Liver (tissue), 9 donors: ENCODE results near the gene PIK3R5. TPM values are rescaled to one million over a fixed set of nuclear protein-coding genes. Genes with fewer than 3 reads are reported as not detected.

Experiments
- DNase-seq: peaks from one replicate; pipeline ENCODE4 v3.0.0-alpha.2; 2017; ENCODE audit warnings: low spot score
- H3K27ac ChIP-seq, 2 donors: one replicate each; pipeline ENCODE4 v1.7.0; 2013; ENCODE audit warnings: inconsistent platforms in 2 of 2, low read length in 2 of 2, control low read depth in 1 of 2, low read depth in 1 of 2, mild to moderate bottlenecking in 1 of 2
- H3K27me3 ChIP-seq, 4 donors: one replicate each; pipeline versions ENCODE4 v1.6.1 to v1.7.0; 2013; ENCODE audit warnings: low read length in 3 of 4, inconsistent platforms in 1 of 4, mild to moderate bottlenecking in 1 of 4, moderate library complexity in 1 of 4; ENCODE audit not compliant: control insufficient read depth in 4 of 4, insufficient read depth in 4 of 4
- H3K36me3 ChIP-seq, 4 donors: one replicate each; pipeline versions ENCODE4 v1.6.1 to v1.7.0; 2013; ENCODE audit warnings: low read length in 3 of 4, mild to moderate bottlenecking in 3 of 4, low read depth in 1 of 4, moderate library complexity in 1 of 4; ENCODE audit not compliant: control insufficient read depth in 4 of 4, insufficient read depth in 3 of 4
- H3K4me1 ChIP-seq, 4 donors: one replicate each; pipeline versions ENCODE4 v1.6.1 to v1.7.0; 2013; ENCODE audit warnings: low read length in 3 of 4, mild to moderate bottlenecking in 3 of 4, moderate library complexity in 1 of 4; ENCODE audit not compliant: control insufficient read depth in 4 of 4, insufficient read depth in 4 of 4
- H3K4me3 ChIP-seq, 3 donors: one replicate each; pipeline versions ENCODE4 v1.6.1 to v1.7.0; 2013; ENCODE audit warnings: low read length in 3 of 3, control low read depth in 1 of 3, low read depth in 1 of 3, mild to moderate bottlenecking in 1 of 3
- H3K9ac ChIP-seq, 2 donors: one replicate each; pipeline ENCODE4 v1.7.0; 2013; ENCODE audit warnings: low read length in 2 of 2, mild to moderate bottlenecking in 2 of 2, moderate library complexity in 2 of 2, control low read depth in 1 of 2, low read depth in 1 of 2
- H3K9me3 ChIP-seq, 4 donors: one replicate each; pipeline versions ENCODE4 v1.6.1 to v1.7.0; 2013; ENCODE audit warnings: low read length in 3 of 4; ENCODE audit not compliant: control insufficient read depth in 4 of 4
- CTCF ChIP-seq: fragments of 150-350 bp; IDR thresholded peaks from 2 replicates; pipeline ENCODE4 v1.5.1; 2017; ENCODE audit warnings: improper control_type of control experiment, low read depth, low read length; ENCODE audit not compliant: missing input control
- EGR1 ChIP-seq, 2 donors: IDR thresholded peaks; 2 replicates each; pipeline ENCODE4 v1.6.1; 2016 to 2018; ENCODE audit warnings: antibody characterized with exemption in 2 of 2, low read depth in 2 of 2
- FOXA1 ChIP-seq: IDR thresholded peaks from 2 replicates; pipeline ENCODE4 v1.6.1; 2016; ENCODE audit warnings: antibody characterized with exemption
- FOXA2 ChIP-seq: IDR thresholded peaks from 2 replicates; pipeline ENCODE4 v1.6.1; 2016; ENCODE audit warnings: antibody characterized with exemption
- GABPA ChIP-seq, 2 donors: IDR thresholded peaks in 1 of 2; conservative IDR thresholded peaks in 1 of 2; 2 replicates each; pipeline ENCODE4 v1.6.1; 2016; ENCODE audit warnings: antibody characterized with exemption in 2 of 2, mild to moderate bottlenecking in 1 of 2, moderate library complexity in 1 of 2
- HNF4A ChIP-seq, 2 donors: conservative IDR thresholded peaks; 2 replicates each; pipeline ENCODE4 v1.6.1; 2016; ENCODE audit warnings: antibody characterized with exemption in 2 of 2, mild to moderate bottlenecking in 2 of 2
- JUND ChIP-seq, 2 donors: IDR thresholded peaks; 2 replicates each; pipeline ENCODE4 v1.6.1; 2016; ENCODE audit warnings: antibody characterized with exemption in 2 of 2
- NR2F2 ChIP-seq: IDR thresholded peaks from 2 replicates; pipeline ENCODE4 v1.6.1; 2016; ENCODE audit warnings: antibody characterized with exemption
- RAD21 ChIP-seq, 2 donors: IDR thresholded peaks; 2 replicates each; pipeline ENCODE4 v1.6.1; 2016; ENCODE audit warnings: antibody characterized with exemption in 2 of 2, mild to moderate bottlenecking in 2 of 2
- RXRA ChIP-seq, 2 donors: IDR thresholded peaks; 2 replicates each; pipeline ENCODE4 v1.6.1; 2017 to 2018; ENCODE audit warnings: antibody characterized with exemption in 2 of 2, mild to moderate bottlenecking in 1 of 2
- SP1 ChIP-seq: IDR thresholded peaks from 2 replicates; pipeline ENCODE4 v1.6.1; 2018; ENCODE audit warnings: antibody characterized with exemption, mild to moderate bottlenecking
- TAF1 ChIP-seq: conservative IDR thresholded peaks from 2 replicates; pipeline ENCODE4 v1.6.1; 2016; ENCODE audit warnings: antibody characterized with exemption, mild to moderate bottlenecking
- YY1 ChIP-seq: IDR thresholded peaks from 2 replicates; pipeline ENCODE4 v1.6.1; 2016; ENCODE audit warnings: antibody characterized with exemption, mild to moderate bottlenecking
- ZBTB33 ChIP-seq: IDR thresholded peaks from 2 replicates; pipeline ENCODE4 v1.6.1; 2016; ENCODE audit warnings: antibody characterized with exemption
- WGBS: extraction: QIAGEN DNeasy Blood & Tissue Kit; methylation state at CpG from one replicate; pipeline ENCODE4 v1.1.7; 2013; 5-methylcytosine and 5-hydroxymethylcytosine counted together
- polyA plus RNA-seq, 2 donors: library from polyadenylated mRNA; stranded (reverse) in 1 of 2; unstranded in 1 of 2; fragments of 200-250 nt in 1 of 2; fragments of >200 nt in 1 of 2; fragmentation: Nextera tagmentation in 1 of 2; extraction: Ambion mirVana in 1 of 2; gene quantifications; one replicate each; pipeline versions ENCODE4 v1.2.1 to v1.2.3, GENCODE V29; 2013 to 2015
- total RNA-seq, 2 donors: library from RNA; depleted of rRNA; stranded (reverse); fragments of >200 nt; gene quantifications; one replicate each; pipeline ENCODE4 v1.2.3, GENCODE V29; 2014
- TF ChIP-seq, protein P1 (sequence below): IDR thresholded peaks from 2 replicates; pipeline ENCODE4 v1.6.1; 2016; ENCODE audit warnings: antibody characterized with exemption
- TF ChIP-seq, protein P2 (sequence below): IDR thresholded peaks from 2 replicates; pipeline ENCODE4 v1.6.1; 2016; ENCODE audit warnings: antibody characterized with exemption
- donor health status: healthy.
- donor health status: healthy.
- donor health status: healthy.
- donor health status: healthy.
- donor health status: healthy.

The PIK3R5 gene
- total and polyA plus RNA-seq, 4 donors = 0.93 to 7.8 (median 2.6) TPM

- Histone ChIP-seq H3K9ac (no peak overlapping the region), H3K4me1 (no peaks in the 10 kb centered on the region), H3K27me3 (no peaks in the 10 kb centered on the region), H3K36me3 (no peaks in the 10 kb centered on the region), H3K4me3 (no peak overlapping the region), H3K9me3 (peaks cover 4 to 22% (median 12%) of the 10 kb centered on the region in 4 donors), H3K27ac (no peak overlapping the region)
- no peak for TF ChIP-seq RAD21 (IDR thresholded peaks at IDR 0.05)
- no peak for TF ChIP-seq FOXA1
- no peak for DNase-seq
Observed at GRCh38 chr17:8928347-8928746, 37.2 kb downstream of the PIK3R5 start.

GRCh38 chr17:8927395-8927794 lies 38.1 kb downstream of the PIK3R5 start:
- no peaks in the 10 kb centered on the region for H3K27me3 ChIP-seq
- peaks cover 4 to 22% (median 12%) of the 10 kb centered on the region in 4 donors for H3K9me3 ChIP-seq
- TF ChIP-seq JUND (IDR thresholded peaks at IDR 0.05) = no peak
- TF ChIP-seq NR2F2 = no peak
- no peak for TF ChIP-seq RXRA (IDR thresholded peaks at IDR 0.05)
- TF ChIP-seq, protein P1, sequence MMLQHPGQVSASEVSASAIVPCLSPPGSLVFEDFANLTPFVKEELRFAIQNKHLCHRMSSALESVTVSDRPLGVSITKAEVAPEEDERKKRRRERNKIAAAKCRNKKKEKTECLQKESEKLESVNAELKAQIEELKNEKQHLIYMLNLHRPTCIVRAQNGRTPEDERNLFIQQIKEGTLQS = no peak
- no peaks in the 10 kb centered on the region for H3K4me1 ChIP-seq
- no peak for DNase-seq
- no peak overlapping the region for H3K4me3 ChIP-seq
- 91% methylated on average over 3 of the region's 3 CpGs for whole genome bisulfite sequencing
- H3K36me3 ChIP-seq = no peaks in the 10 kb centered on the region
- H3K27ac ChIP-seq = no peak overlapping the region
- no peak overlapping the region for H3K9ac ChIP-seq

GRCh38 chr17:8925808-8926207 lies 39.7 kb downstream of the PIK3R5 start:
- Histone ChIP-seq H3K27ac (no peak overlapping the region), H3K9me3 (peaks cover 4 to 22% (median 12%) of the 10 kb centered on the region in 4 donors), H3K27me3 (no peaks in the 10 kb centered on the region), H3K36me3 (no peaks in the 10 kb centered on the region), H3K4me1 (no peaks in the 10 kb centered on the region), H3K9ac (no peak overlapping the region), H3K4me3 (no peak overlapping the region)
- DNase-seq = no peak
- no peak for TF ChIP-seq ZBTB33
- TF ChIP-seq NR2F2 = no peak
- TF ChIP-seq FOXA1 = no peak
- no peak for TF ChIP-seq GABPA (IDR thresholded peaks at IDR 0.05 in 1 of 2, conservative IDR thresholded peaks at IDR 0.05 in 1 of 2)
- no peak for TF ChIP-seq FOXA2
- no peak for TF ChIP-seq TAF1
- WGBS = 75% methylated on average over 4 of the region's 4 CpGs

DNA sequence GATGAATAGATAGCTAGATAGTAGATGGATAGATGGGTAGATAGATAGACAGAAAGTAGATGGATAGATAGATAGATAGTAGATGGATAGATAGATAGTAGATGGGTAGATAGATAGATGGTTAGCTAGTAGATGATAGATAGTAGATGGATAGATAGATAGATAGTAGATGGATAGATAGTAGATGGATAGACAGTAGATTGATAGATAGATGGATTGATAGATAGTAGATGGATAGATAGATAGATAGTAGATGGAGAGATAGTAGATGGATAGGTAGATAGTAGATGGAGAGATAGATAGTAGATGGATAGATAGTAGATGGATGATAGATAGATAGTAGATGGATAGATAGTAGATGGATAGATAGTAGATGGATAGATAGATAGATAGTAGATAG lies 40.4 kb downstream of the PIK3R5 start:
- Histone ChIP-seq H3K36me3 (no peaks in the 10 kb centered on the region), H3K4me3 (no peak overlapping the region), H3K9me3 (peaks cover 4 to 22% (median 12%) of the 10 kb centered on the region in 4 donors), H3K9ac (no peak overlapping the region), H3K27me3 (no peaks in the 10 kb centered on the region), H3K4me1 (no peaks in the 10 kb centered on the region), H3K27ac (no peak overlapping the region)
- DNase-seq = no peak
- no peak for TF ChIP-seq RAD21 (IDR thresholded peaks at IDR 0.05)
- no peak for TF ChIP-seq EGR1 (IDR thresholded peaks at IDR 0.05; ENCODE audit: low read depth in 2 of 2)
- TF ChIP-seq FOXA1 = no peak
- no peak for TF ChIP-seq FOXA2
- TF ChIP-seq, protein P2, sequence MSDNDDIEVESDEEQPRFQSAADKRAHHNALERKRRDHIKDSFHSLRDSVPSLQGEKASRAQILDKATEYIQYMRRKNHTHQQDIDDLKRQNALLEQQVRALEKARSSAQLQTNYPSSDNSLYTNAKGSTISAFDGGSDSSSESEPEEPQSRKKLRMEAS = no peak
- no peak for TF ChIP-seq HNF4A (conservative IDR thresholded peaks at IDR 0.05)
- TF ChIP-seq ZBTB33 = no peak
- no peak for TF ChIP-seq CTCF
- TF ChIP-seq YY1 = no peak
- TF ChIP-seq TAF1 = no peak
- TF ChIP-seq SP1 = no peak
